HG03575 (cell line): ENCODE measurements around the gene SPNS3.

Source experiments
- ATAC-seq: cut with Tn5 transposase; IDR thresholded peaks from one replicate; pipeline ENCODE4 v1.9.1; 2021; ENCODE audit not compliant: unreplicated experiment, insufficient number of reproducible peaks, low FRiP score; ENCODE audit errors: extremely low read depth

SPNS3 gene

DNA sequence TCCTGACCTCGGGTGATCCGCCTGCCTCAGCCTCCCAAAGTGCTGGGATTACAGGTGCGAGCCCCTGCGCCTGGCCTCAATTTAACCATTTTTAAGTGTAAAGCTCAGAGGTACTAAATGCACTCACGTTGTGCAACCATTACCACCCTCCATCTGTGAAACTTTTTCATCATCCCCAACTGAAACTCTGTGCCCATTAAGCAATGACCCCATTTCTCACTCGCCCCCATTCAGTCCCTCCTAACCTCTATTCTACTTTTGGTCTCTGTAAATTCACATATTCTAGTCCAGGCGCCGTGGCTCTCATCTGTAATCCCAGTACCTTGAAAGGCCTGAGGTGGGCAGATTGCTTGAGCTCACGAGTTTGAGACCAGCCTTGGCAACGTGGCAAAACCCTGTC lies 8.3 kb upstream of the SPNS3 start:
- ATAC-seq: no peak

DNA sequence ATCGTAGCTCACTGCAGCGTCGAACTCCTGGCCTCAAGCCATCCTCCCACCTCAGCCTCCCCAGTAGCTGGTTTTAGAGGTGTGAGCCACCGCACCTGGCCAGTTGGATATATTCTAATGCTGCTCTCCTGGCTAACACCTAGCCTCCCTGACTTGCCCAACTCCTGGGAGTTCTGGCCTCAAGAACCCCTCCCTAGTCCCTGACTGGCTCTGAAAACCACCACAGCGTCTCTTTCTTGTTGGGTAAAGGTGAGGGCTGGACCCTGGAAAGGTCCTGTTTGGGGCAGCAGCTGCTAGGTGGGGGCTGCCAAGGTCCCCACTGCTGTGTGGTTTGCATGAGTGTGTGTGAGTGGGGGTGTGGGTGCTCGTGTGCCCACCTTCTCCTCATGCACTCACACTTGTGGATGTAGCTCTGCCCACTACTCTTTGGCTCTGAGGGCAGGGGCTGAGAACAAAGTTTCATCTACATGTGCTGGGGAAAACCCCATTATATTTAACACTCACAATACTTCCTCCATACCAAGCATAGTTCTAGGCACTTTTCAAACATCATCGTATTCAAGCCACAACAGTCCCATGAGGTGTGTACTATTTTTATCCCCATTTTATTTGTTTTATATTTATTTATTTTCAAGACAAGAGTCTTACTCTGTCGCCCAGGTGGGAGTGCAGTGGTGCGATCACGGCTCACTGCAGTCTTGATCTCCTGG lies 7.1 kb upstream of the SPNS3 start:
- ATAC-seq: no peak

DNA sequence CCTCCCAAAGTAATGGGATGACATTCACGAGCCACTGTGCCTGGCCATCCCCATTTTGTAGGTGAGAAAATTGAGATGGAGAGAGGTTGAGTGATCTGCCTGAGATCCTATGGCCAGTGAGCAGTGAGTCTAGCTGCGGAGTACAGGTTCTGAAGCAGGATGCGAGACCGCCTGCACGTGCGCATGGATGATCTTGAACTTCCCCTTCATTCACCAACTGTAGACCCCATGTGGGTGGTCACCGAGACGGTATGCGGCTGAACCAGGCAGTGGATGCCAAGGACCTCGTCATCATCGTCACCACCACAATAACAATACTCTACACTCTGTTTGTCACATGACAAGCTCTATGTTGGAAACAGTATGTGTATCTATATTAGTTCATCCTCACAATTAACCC lies 6.2 kb upstream of the SPNS3 start:
- ATAC-seq: no peak

DNA sequence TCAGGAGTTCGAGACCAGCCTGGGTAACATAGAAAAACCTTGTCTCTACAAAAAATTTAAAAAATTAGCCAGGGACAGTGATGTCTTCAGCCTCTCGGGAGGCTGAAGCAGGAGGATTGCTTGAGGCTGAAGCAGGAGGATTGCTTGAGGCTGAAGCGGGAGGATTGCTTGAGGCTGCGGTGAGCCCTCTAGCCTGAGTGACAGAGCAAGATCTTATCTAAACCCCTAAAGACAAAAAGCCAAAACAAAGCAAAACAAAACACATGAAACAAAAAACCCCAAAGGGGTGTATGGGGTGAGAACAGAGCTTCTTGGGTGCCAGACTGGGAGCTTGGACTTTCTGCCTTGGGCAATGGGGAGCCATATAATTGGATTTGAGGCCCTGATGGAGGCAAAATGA lies 2.6 kb downstream of the SPNS3 start:
- ATAC-seq: no peak

DNA sequence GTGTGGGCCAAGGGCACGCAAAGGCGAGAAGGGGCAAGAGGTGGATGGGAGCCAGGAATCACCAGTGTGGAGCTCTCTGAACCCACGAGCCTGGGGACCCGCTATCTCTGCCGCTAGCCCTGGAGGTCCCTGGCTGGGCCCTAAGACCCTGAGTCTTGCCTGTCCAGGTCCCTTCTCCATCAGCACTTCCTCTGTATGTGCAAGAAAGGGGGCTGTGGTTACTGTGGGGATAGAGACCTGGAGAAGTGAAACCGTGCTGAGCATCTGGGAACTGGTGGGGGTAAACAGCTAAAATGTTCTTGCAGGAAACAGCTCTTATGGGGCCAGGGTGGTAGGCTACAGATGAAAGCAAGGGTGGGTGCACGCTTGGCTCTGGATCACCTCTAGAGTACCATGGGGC lies 3.1 kb downstream of the SPNS3 start:
- ATAC-seq: no peak

DNA sequence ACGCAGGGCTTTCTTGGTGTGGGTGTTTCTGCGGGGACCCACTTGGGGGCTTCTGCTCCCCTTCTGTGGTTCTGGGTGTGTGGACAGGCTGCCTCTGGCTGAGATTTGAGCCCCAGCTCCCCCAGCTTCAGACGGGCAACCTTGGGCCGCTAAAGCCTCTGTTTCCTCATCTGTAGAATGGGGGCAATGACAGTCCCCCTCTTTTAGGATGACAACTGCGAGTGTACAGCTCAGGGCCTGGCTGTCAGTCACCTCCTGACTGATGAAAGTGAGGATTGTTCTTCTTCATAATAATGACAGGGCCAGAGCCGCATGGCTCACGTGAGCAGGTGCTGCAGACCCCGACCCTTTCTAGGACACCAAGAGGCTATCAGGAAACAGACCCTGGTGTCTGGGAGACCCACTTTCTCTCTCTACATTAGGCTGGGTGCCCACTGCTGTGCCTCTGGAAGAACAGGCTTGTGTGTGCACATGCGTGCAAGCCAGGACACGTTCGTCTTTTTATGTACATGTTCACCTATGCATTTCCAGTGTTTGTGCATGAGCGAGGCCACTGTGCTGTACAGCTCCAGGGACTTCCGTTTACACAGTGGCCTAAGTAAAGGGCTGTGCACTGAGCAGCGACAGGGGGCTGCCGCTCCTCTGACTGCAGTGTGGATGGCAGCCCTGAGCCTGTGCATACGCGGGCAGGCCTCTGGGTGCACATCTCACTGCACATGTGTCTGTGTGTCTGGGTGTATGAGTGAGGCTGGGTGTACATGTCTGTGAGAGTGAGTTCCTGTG lies 4.6 kb downstream of the SPNS3 start:
- ATAC-seq: no peak

DNA sequence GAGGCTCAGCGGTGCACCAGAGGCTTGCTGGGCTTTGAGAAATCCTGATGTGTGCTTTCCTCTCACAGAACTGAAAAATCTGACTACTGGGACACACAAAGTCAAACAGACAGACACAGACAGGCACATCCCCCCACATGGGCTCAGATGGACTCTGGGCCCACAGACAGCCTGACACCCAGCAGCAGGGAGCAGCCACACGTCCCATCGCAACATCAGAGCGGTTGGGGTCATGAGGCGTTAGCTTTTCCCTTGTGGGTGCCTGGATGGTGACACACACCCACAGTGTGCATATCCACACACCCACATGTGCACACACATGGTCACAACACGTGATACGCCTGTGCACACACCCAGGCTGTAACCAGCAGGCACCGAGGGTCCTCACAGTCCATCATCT lies 6.3 kb downstream of the SPNS3 start:
- ATAC-seq: no peak

DNA sequence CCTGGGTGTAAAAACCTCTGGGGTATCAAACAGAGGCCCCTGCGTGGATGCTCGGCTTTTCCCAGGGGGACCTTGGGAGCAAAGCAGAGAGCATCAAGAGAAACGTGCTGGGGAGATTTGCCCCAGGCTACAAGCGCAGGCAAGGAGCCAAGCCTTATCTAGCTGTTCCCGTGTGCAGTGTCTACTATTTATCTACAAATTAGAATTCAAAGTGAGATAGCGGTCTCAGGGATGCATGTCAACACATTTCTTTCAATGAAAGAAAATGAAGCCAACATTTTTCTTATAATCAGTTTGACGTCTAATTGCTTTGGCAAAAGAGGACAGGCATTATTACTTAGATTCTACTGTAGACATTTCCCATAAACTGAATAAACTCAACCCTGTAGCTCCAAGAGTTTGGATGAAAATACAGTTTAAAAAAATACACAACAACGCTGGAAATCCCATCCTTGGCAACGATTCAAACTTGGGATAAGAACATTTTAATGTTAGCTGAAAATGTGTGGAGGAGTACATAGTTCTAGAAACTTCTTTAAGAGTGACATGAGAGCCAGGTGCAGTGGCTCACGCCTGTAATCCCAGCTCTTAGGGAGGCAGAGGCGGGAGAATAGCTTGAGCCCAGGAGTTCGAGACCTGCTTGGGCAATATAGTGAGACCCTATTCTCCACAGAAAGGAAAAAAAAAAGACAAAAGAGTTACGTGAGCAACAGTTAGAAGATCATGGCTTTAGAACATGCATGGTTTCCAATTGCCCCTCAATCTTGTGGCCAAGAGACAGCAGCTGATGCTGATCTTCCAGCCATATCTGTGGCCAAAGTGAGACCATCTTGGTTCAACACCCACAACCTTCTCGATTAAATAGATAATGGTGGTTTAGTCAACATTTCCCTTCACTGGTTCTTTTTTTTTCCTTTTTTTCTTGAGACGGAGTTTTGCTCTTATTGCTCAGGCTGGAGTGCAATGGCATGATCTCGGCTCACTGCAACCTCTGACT lies 7.2 kb downstream of the SPNS3 start:
- no peak for ATAC-seq

DNA sequence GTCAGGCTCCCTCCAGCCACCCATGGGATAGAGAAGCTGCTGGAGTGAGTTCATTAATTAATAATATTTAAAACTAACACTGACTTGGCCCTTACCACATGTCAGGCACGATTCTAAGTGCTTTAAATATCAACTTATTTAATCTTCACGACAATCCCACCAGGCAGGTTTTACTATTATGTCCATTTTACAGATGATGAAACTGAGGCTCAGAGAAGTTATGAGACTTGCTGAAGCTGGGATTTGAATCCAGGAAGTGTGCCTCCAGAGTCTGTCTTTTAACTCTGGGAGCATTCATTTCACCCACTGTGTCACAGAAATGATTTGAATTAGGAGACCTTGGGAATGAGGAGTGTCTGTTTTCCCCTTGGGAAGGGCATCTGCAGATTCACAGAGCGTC lies 8.8 kb downstream of the SPNS3 start:
- ATAC-seq: no peak

DNA sequence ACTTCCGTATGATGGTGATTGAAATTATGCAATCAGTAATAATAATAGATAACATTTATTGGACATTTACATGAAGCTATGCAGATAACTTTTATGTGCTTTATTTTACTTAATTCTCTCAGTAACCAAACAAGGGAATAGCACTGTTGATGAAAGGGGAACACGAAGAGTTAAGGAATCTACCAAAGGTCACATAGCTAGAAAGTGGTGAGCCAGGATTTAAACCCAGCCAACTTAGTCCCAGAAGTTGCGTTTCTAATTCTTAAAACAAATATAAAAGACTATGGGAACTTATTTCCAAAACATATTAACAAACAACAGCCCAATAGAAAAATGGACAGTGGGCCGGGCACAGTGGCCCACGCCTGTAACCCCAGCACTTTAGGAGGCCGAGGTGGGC lies 9.7 kb downstream of the SPNS3 start:
- no peak for ATAC-seq

DNA sequence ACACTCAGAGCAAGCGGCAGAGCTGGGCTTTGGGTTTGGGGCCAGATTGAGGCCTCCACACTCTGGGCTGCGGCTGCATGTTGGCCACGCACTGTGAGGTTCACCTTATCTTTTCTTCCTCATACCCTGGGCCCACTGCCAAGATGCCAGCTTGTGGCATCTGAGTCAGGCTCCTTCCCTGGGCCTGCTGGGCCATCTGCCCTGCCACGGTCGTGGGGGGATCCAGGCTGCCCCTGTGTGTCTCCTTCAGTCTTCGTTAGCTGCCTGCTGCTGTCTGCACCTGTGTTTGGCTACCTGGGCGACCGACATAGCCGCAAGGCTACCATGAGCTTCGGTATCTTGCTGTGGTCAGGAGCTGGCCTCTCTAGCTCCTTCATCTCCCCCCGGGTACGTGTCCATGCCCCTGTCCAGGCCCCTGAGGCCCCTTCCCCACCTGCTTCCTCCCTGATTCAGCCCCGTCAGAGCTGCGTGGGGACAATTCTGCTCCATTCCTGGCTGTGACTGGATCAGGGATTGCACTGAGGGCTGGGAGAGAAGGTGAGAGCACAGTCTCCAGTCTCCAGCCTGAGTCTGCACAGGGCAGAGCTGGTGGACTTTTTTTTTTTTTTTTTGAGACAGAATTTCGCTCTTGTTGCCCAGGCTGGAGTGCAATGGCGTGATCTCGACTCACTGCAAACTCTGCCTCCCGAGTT lies 11.2 kb downstream of the SPNS3 start:
- ATAC-seq: no peak

DNA sequence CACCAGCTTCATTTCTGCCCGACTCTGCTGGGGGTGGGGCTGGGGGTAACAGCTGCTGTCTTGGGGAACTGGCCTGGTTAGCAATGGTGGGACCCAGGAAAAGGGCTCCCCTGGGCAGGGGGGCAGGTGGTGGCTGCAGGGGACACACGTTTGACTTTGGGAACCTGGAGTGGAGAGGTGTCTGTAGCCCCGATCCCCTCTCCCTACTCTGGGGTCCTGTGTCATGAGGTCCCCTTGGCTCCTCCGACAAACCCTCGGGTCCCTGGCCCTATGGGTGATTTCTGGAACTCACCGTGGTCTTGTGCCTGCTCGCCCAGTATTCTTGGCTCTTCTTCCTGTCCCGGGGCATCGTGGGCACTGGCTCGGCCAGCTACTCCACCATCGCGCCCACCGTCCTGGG lies 12.0 kb downstream of the SPNS3 start:
- no peak for ATAC-seq

DNA sequence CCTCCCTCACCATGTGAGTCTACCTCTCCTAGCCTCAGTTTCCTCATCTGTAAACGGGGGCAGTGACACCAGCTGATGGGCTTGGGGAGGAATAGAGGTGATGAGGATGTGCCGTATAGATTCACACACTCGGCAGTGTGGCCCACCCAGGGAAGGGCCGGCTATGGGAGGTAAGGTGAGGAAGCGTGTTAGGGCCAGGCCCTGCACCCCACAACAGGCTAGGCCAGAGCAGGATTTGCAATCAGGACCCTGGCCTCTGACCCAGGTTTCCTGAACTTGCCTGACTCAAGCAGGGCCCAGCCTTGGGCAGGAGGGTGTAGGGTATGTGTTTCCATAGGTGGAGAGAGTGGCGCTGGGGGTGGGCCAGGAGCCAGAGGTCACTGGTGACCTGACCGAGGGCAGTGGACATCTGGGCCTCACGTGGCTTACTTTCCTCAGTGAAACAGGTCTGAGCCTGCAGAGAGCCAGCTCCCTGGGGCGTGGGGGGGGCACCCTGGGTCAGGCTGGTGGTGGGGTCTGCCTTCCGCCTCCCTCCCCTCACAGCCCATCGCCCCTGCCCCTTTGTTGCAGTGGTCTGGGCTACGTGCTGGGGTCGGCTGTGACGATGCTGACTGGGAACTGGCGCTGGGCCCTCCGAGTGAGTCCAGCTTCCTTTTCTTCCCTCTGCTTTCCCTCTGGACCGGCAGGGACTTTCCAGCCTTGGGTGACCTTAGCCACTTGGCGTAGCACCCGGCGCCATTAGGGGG lies 12.8 kb downstream of the SPNS3 start:
- no peak for ATAC-seq

DNA sequence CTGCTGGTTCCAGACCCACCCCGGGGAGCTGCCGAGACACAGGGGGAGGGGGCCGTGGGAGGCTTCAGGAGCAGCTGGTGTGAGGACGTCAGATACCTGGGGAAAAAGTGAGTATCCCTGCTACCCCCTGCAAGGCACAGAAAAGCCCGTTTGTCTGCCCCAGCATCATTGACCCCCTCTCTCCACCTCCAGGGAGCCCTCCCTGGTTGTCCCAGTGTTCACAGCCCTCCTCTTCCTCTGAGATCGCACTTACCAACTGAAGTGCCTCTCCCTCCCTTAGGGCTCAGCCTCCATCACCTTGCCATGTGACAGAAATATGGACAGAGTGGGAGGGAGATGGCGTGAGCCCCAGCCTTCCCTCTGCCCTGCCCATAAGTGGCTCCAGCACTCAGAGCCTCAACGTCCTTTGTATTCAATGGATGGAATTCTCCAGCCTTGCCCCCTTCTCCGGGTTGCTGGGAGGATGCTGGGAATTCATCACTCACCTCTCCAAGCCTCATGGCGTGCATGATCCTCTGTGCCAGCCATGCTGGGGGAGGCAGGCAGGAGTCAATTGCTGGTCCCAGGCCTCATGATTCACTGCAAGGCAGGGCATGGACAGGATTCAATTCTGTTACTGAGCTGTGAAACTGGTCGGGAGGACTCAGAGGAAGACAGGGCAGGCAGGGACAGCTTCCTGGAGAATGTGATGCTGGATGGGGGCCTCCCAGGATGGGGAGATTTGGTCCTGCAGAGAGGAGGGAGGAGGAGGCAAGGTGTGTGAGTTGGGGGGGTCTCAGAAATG lies 14.6 kb downstream of the SPNS3 start:
- ATAC-seq: no peak

DNA sequence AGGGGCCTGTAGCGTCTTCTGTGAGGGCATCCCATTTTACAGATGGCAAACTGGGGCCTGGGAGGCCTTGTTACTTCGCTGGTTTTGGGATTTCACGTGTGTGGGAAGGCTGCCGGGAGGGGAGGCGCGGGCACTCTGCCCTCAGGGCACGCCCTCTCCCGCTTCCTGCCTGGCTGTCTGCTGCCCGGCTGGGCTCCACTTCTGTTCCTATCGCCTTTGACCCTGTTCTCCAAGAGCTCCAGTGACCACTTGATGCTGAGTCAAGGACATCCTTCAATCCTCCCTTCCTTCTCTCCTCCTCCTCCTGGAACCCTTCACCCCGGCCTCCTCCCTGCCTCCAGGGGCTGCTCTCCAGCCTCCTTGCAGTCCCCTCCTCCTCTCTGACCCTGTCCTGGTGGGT lies 16.0 kb downstream of the SPNS3 start:
- no peak for ATAC-seq

DNA sequence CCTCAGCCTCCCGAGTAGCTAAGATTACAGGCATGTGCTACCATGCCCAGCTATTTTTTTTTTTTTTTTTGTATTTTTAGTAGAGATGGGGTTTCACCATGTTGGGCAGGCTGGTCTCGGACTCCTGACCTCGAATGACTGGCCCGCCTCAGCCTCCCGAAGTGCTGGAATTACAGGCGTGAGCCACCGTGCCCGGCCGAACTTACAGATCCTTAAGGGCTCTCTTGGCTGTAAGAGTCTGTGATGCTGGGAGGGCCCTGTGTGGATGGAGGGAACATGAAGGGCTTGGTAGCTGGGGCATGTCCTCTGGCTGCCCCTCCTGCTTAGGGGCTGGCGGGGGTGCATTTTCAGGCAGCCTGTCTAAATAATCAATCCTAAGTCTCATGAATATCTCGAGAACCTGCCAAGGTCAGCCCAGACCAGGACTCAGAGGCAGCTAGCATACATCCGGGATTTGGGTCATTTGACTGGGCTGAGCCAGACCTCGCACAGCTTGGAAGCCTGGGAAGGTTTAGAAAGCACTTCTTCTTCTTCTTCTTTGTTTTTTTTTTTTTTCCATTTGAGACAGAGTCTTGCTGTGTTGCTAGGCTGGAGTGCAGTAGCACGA lies 17.1 kb downstream of the SPNS3 start:
- no peak for ATAC-seq

DNA sequence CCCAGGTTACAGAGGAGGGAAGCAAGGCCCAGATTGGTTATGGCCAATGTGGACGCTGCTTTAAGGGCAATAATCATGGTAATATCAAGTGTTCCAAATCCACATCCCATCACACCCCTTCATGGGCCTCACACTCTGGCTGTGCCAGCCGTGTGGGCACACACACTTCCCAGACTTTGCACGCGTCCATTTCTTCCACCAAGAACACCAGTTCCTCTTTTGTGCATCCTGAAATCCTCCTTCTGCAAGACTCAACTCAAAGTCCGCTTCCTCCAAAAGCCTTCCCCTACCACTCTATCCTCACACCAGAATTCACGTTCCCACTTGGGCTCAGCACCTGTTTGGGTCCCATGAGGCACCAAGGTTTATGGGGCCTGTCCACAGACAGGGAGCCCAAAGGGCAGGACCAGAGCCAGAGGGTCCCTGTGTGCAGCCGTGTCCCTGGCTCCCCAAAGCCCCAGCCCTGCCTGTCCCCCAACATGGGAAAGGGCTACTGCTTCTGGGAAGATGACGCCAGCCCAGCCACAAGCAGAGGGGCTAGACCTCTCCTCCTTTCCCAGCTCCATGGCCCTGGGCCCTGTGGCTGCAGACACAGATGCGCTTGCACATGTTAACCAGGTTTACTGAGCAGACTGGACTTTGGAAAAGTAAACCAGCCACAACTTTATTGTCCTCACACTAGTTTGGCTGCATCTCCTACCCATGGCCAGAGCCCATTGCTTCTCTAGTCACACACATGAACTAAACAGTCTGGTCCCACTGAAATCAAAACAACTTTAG lies 20.3 kb downstream of the SPNS3 start:
- ATAC-seq: no peak
